ENCODE measurements around the gene TMEM106C. TPM values are rescaled to one million over a fixed set of nuclear protein-coding genes. Genes with fewer than 3 reads are reported as not detected.

The TMEM106C gene
- total and polyA plus RNA-seq, 2 of the 4 experiments (the other 2 are of a cell fraction) = 72.1 to 74.6 TPM

DNA sequence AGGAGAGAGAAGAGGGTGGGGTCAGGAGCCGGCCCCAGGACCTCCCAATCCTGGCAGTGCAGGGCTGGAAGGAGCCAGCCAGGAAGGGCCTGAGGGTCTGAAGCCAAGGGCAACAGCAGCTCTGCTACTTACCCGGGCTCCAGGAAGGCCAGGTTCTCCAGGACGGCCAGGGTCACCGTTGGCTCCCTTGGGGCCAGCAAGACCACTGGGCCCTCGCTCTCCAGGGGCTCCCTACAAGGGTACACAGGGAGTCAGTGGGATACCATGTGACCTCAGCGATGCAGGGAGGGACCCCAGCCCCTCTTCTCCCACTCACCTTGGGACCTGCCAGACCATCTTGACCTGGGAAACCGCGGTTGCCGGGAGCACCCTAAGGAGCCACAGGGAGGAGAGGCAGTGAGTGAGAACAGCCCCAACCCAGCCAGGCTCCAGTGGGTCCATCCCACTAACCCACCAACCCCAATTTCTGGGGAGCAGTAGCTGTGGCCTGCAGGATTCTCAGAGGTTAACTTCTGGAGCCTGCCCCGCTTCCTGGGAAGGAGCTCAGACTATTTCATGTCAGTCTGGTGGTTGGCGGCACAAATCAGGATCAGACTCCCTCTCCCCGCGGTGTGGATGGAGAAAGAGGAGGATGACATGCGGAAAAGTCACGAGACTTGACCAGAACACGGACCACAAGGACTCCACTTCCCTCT, 22.3 kb downstream of the TMEM106C start:
- no peak for ATAC-seq (ENCODE audit: low read depth)
- Histone ChIP-seq H4K8ac (ENCODE audit: low read depth in 2 of 2, low read length in 2 of 2) (no peak overlapping the region), H2BK20ac (ENCODE audit: low read depth, low read length) (no peak overlapping the region), H3K4me1 (ENCODE audit: control insufficient read depth, insufficient read depth, low read length) (no peaks in the 10 kb centered on the region; the same call in 1 of the 2 replicates), H3K9ac (ENCODE audit: low read depth, low read length) (no peak overlapping the region), H2AK9ac (replicated peaks; ENCODE audit: low read depth, low read length, poor library complexity) (no peak overlapping the region), H3K4ac (ENCODE audit: low read depth, low read length) (no peak overlapping the region), H2AK5ac (ENCODE audit: low read depth, low read length) (no peak overlapping the region), H3K4me2 (ENCODE audit: low read depth, low read length) (no peak overlapping the region), H4K20me1 (ENCODE audit: insufficient read depth, low read length) (no peaks in the 10 kb centered on the region), H3K79me1 (ENCODE audit: low read depth in 1 of 2, low read length in 2 of 2) (no peaks in the 10 kb centered on the region), H3K14ac (replicated peaks; ENCODE audit: low read depth, low read length) (no peak overlapping the region), H2BK5ac (ENCODE audit: low read depth, low read length, poor library complexity, severe bottlenecking) (no peak overlapping the region), H3K36me3 (ENCODE audit: control insufficient read depth, insufficient read depth, low read length) (no peaks in the 10 kb centered on the region), H3K4me3 (ENCODE audit: insufficient read depth, low read depth, low read length) (no peak overlapping the region), H3K56ac (ENCODE audit: extremely low read depth, insufficient read depth, low read length) (no peak overlapping the region), H3K23ac (ENCODE audit: low read depth, low read length) (no peak overlapping the region), H3K27me3 (ENCODE audit: control insufficient read depth, insufficient read depth, low read length) (peaks cover 38% of the 10 kb centered on the region), H2AFZ (replicated peaks; ENCODE audit: low read length, poor library complexity) (no peak overlapping the region), H3K27ac (ENCODE audit: insufficient read depth, low read length) (no peak overlapping the region), H2BK120ac (ENCODE audit: low read depth, low read length) (no peak overlapping the region), H3K18ac (ENCODE audit: low read depth, low read length) (no peak overlapping the region), H4K5ac (ENCODE audit: low read depth, low read length) (no peak overlapping the region), H3K9me3 (ENCODE audit: control insufficient read depth, insufficient read depth, low read length) (no peaks in the 10 kb centered on the region), H3K9me1 (ENCODE audit: insufficient read depth, low read length) (no peaks in the 10 kb centered on the region; the same call in 1 of the 2 replicates), H4K91ac (ENCODE audit: insufficient read depth, low read depth, low read length) (no peak overlapping the region), H2BK15ac (ENCODE audit: low read depth, low read length) (no peak overlapping the region)
- intact Hi-C loops (cut with micrococcal nuclease) = no loop called here
- ChIA-PET CTCF (no interaction called here), POLR2A (ENCODE audit: unreplicated experiment) (no interaction called here)
- WGBS, 2 experiments (ENCODE audit: extremely low coverage in 2 of 2, insufficient read length in 1 of 2) = no CpG with 5 or more reads among the region's 16 CpGs
- TF ChIP-seq BHLHE40 (IDR thresholded peaks at IDR 0.05; ENCODE audit: low read depth, low read length) (no peak), RAD21 (IDR thresholded peaks at IDR 0.05; ENCODE audit: low read length) (no peak), CHD1 (IDR thresholded peaks at IDR 0.05; ENCODE audit: low read depth, low read length) (no peak), MAZ (IDR thresholded peaks at IDR 0.05; ENCODE audit: borderline replicate concordance, low read depth, low read length) (no peak), FOS (IDR thresholded peaks at IDR 0.05; ENCODE audit: low read depth, low read length) (no peak), RCOR1 (IDR thresholded peaks at IDR 0.05; ENCODE audit: insufficient replicate concordance, low read length) (no peak), MAFK (IDR thresholded peaks at IDR 0.05; ENCODE audit: low read depth, low read length) (no peak), NFE2L2 (IDR thresholded peaks at IDR 0.05; ENCODE audit: low read depth, low read length) (no peak), RFX5 (IDR thresholded peaks at IDR 0.05; ENCODE audit: low read depth, low read length) (no peak), CEBPB (IDR thresholded peaks at IDR 0.05; ENCODE audit: low read depth, low read length) (no peak), SMC3 (IDR thresholded peaks at IDR 0.05; ENCODE audit: low read depth, low read length) (no peak), MXI1 (IDR thresholded peaks at IDR 0.05; ENCODE audit: borderline replicate concordance, low read depth, low read length) (no peak), POLR2A (IDR thresholded peaks at IDR 0.05; ENCODE audit: low read depth, low read length) (no peak)
- TF ChIP-seq, protein P1, sequence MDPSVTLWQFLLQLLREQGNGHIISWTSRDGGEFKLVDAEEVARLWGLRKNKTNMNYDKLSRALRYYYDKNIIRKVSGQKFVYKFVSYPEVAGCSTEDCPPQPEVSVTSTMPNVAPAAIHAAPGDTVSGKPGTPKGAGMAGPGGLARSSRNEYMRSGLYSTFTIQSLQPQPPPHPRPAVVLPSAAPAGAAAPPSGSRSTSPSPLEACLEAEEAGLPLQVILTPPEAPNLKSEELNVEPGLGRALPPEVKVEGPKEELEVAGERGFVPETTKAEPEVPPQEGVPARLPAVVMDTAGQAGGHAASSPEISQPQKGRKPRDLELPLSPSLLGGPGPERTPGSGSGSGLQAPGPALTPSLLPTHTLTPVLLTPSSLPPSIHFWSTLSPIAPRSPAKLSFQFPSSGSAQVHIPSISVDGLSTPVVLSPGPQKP (IDR thresholded peaks at IDR 0.05; ENCODE audit: borderline replicate concordance, low read depth, low read length) = no peak
- TF ChIP-seq, protein P2, sequence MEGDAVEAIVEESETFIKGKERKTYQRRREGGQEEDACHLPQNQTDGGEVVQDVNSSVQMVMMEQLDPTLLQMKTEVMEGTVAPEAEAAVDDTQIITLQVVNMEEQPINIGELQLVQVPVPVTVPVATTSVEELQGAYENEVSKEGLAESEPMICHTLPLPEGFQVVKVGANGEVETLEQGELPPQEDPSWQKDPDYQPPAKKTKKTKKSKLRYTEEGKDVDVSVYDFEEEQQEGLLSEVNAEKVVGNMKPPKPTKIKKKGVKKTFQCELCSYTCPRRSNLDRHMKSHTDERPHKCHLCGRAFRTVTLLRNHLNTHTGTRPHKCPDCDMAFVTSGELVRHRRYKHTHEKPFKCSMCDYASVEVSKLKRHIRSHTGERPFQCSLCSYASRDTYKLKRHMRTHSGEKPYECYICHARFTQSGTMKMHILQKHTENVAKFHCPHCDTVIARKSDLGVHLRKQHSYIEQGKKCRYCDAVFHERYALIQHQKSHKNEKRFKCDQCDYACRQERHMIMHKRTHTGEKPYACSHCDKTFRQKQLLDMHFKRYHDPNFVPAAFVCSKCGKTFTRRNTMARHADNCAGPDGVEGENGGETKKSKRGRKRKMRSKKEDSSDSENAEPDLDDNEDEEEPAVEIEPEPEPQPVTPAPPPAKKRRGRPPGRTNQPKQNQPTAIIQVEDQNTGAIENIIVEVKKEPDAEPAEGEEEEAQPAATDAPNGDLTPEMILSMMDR (conservative IDR thresholded peaks at IDR 0.05; ENCODE audit: low read depth, low read length) = no peak
- in situ Hi-C loops (cut with MboI; ENCODE audit: low sequenced_read_pairs) = no loop called here
- DNase-seq = no peak
- dilution Hi-C loops (cut with HindIII; ENCODE audit: low sequenced_read_pairs, unreplicated experiment) = no loop called here
- no TSS peak for BruUV-seq (replicated peaks)

Measured in IMR-90 (cell line).